GM19023 (cell line): Measurements from ENCODE around the gene MTARC2.
"Not testable (repeated sequence)": the region's sequence is repeated elsewhere in the genome, so short reads cannot be mapped to it uniquely, and the experiment has no call there.

Source experiments
- ATAC-seq: cut with Tn5 transposase; IDR thresholded peaks from one replicate; pipeline ENCODE4 v1.9.1; 2021; ENCODE audit warnings: mild to moderate bottlenecking, moderate library complexity; ENCODE audit not compliant: unreplicated experiment

MTARC2 gene

DNA sequence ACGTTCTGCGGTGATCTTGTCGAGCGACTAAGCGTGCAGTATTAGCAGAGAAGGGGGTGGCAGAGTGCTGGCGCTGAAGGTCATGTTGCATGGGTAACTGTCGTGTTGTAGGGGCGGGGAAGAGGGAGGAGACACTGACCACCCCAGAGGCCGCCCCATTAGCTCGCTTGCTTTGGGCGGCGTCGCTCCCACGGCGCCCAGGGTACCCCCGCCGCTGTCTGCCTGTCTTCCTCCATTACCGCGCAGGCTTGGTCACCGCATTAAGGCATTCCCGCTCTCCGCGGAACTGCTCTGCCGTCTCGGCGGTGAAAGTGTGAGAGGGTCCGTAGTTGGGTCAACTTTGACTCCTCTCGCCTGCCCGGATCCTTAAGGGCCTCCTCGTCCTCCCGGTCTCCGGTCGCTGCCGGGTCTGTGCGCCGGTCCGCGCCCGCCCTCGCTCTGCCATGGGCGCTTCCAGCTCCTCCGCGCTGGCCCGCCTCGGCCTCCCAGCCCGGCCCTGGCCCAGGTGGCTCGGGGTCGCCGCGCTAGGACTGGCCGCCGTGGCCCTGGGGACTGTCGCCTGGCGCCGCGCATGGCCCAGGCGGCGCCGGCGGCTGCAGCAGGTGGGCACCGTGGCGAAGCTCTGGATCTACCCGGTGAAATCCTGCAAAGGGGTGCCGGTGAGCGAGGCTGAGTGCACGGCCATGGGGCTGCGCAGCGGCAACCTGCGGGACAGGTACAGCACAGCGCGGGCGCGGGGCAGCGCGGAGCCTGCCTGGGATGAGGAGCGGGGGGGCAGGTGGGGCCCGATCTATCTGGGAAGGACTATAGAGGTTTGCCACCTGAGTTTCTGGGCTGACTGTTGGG, at the start of gene MTARC2:
MTARC2 (plus strand) TSS at position 234 of the 846 bp plus-strand sequence; CDS start at position 444, 210 bp downstream.
- peak; percentile 96 for ATAC-seq

DNA sequence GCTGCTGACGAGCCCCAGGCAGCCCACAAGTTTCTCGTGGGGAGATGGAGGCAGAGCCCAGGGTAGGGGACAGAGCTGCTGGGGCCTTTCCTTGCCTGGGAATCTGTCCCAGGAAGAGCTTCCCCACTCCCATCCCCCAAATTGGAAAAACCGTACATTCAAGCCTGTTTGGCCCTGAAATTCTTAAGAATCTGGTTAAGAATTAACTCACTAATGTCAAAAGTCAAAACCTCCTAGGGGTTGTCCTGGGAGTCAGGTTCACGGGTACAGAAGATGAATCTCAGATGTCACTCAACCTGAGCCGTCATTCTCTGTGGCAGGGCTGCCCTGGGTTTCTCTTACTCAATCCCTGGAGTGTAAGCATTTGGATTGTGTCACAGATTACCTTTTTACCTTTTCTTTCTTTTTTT, 49.5 kb upstream of the MTARC2 start:
- no peak for ATAC-seq

DNA sequence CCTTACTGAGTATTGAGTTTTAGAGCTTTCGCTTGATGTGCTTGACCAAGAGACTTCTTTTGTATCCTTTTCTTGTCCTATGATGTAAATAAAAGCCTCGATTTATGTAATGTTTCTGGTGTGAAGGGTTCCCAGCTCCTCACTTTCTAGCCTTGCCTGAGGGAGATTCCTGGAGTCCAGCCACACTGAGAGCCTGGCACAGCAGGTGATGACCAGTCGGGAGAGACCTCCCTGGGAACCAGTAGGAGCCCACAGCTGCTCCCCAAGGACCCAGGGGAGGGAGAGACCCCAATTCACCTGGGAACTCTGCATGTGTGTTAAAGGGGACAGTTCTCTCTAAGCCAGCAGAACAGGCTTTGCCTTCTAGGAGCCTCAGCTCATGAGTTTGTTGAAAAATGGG, 49.1 kb upstream of the MTARC2 start:
- ATAC-seq = no peak

DNA sequence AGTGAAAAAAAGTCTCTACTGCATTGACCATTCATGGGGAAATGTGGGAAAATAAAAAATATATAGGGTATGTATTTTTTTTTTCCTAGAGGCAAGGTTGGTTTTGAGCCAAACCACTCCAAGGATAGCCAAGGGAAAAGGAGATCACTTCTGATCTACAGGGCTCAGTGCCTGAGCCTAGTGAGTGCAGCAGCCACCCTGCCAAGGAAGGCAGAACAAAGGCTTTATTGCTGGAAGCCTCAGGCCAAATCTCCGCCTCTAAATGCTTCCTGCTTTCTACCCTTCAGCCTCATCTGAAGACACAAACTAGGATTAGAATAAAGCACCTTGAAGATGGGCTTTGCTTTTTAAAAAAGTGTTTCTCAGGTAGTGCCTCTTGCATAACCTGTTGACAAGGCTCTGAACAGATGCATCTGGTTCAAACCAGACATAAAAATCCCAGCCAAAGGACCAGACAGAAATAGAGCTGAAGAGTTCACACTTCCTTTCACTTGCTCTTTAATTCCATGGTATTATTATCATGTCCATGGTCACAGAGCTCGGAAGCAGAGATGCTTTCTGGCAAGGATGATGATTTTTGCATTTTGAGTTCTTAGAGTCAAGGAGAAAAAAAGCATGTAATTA, 47.5 kb upstream of the MTARC2 start:
- no peak for ATAC-seq

- no peak for ATAC-seq
Observed at GRCh38 chr1:220701974-220702373, 46.1 kb upstream of the MTARC2 start.

DNA sequence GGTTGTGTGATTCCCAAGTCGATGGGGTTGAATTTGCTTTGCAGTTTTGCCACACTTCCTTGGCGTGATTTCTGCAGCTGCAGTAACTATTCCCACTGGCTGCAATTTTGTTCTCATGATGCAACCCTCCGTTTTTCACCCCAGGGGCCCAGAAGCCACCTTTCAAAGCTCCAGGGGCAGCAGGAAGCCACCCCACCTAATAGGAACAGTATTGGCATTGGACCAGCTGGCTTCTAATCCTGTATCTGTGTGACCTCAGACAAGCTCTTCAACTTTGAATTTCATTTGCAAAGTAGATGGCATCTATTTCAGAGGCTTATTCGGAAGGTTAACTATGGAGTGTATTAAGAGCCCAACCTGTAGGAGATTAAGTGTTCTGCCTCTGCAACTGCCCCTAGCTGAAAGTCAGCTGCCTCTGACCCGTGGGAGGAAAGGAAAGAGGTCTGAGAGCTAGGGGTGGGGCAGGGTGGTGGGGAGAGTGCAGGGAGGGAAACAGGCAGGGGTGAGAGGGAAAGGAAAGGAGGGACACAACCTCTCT, 45.3 kb upstream of the MTARC2 start:
- no peak for ATAC-seq

DNA sequence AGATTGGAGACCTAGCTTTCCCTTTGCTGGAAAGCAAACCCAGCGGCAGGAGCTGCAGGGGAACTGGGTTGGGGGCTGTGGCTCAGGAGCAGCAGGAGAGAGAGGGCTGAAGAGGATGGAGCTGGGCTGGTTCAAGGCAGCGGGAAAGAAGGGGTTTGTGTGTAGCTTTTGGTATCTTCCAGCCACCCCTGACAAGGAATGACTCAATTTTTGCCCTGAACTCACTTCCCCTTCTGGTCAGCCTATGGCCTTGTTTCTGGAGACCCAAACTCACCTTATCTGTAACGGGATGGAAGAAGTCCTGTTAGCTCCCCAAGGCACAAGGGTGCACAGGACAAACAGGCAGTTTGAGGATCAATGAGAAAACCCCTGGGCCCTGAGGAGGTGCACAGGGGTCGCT, 44.8 kb upstream of the MTARC2 start:
- ATAC-seq = no peak

- ATAC-seq = no peak
Observed at GRCh38 chr1:220705782-220706181, 42.3 kb upstream of the MTARC2 start.

- ATAC-seq = no peak
Observed at GRCh38 chr1:220706480-220706879, 41.6 kb upstream of the MTARC2 start.

GRCh38 chr1:220707160-220707559, 41.0 kb upstream of the MTARC2 start:
- no peak for ATAC-seq

- ATAC-seq = no peak
Observed at GRCh38 chr1:220708244-220708643, 39.9 kb upstream of the MTARC2 start.

GRCh38 chr1:220708936-220709801, 39.0 kb upstream of the MTARC2 start:
- ATAC-seq = no peak

DNA sequence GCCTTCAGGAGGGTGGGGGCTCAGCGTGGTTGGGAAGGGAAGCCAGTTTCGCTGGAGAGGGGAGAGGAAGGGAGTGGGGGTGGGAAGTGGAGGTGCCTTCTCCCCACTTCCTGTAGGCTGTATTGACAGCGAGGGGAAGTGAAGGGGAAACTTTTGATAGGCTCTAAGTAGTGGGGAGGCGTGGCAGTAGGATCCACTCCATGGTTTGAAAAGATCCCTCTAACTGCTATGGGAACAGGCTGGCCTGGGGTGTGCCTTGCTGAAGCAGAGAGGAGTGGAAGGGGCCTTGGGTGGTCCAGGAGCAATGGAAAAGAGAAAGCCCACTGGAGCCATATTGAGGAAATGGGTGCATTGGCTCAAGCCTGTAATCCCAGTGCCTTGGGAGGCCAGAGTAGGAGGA, 37.8 kb upstream of the MTARC2 start:
- ATAC-seq = no peak

DNA sequence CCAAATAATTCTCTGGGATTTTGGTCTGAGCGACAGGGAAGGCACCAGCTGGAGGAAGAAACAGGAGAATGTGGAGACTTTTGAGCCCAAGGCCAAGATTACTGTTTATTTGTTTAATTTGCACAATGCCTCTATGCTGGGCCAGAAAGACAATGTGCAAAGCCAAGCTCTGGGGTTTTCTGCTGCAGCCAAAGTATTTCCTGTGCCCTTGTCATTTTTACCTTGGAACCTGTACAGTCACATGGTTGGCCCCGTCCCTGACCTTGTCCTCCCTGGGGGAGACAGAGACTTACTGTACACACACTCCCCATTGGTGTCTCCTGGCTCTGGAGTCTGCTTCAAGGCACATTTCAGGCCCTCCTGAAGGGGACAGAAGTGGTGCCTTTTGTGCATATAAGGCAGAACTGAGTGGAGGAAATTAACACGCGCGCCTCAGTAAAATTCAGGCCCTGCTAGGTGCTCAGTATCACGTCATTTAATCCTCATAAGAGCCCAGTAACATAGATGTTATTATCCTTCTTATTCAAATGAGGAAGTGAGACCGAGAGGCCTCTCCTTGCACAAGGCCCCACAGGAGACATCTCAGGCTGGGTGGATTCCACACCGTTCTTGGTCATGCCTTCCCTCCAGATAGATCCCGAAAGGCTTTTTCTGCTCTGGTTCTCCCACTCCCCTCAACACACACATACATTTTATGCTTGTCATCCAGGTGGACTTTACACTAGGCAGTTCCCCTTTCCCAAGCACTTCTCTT, 36.9 kb upstream of the MTARC2 start:
- peak; percentile 56 for ATAC-seq

DNA sequence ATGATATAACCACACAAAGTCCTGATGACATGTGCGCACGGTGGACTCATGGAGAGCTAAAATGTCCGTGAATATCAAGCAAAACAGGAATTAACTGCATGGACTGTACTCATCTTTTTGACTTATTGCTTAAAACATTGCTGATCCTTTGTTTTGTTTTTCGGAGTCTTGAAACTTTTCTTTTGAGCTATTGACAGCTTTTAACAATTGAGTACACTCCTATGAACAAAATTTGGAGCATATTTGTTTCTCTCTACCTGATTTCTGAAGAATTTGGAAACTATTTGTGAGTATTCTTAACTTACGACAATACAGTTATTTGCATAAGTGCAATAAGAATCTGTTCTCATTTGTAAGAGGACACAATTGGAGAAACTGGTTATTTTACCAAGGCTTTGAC, 32.1 kb upstream of the MTARC2 start:
- ATAC-seq = not testable (repeated sequence)

DNA sequence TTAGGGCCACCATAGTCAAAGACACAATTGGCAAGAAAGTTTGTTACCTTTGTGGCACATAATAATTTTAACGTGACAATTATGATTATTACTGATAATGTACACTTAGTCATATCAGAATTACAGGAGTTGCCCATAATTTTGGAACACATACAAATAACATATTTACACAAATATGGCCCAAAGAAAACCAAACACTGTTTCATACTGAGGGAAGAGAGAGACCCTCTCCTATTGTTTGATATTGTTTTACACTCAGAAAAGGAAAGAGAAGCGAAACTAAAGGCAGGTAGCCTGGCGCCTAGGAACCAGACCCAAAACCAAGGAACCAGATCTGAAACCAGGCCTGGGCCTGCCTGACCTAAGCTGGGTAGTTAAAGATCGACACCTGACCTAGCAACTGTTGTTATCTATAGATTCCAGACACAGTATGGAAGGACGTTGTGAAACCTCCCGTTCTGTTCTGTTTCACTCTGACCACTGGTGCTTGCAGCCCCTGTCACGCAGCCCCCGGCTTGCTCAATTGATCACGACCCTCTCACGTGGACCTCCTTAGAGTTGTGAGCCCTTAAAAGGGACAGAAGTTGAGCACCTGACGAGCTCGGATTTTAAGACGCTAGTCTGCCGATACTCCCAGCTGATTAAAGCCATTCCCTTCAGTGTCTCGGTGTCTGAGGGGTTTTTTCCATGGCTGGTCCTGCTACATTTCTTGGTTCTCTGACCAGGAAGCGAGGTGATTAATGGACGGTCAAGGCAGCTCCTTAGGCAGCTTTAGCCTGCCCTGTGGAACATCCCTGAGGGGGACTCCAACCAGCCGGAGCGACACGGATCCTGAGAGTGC, 30.1 kb upstream of the MTARC2 start:
- ATAC-seq = peak; percentile 50

- ATAC-seq = not testable (repeated sequence)
Observed at GRCh38 chr1:220721266-220721665, 26.9 kb upstream of the MTARC2 start.

- no peak for ATAC-seq
Observed at GRCh38 chr1:220726634-220727033, 21.5 kb upstream of the MTARC2 start.

GRCh38 chr1:220727519-220727918, 20.6 kb upstream of the MTARC2 start:
- ATAC-seq = no peak

DNA sequence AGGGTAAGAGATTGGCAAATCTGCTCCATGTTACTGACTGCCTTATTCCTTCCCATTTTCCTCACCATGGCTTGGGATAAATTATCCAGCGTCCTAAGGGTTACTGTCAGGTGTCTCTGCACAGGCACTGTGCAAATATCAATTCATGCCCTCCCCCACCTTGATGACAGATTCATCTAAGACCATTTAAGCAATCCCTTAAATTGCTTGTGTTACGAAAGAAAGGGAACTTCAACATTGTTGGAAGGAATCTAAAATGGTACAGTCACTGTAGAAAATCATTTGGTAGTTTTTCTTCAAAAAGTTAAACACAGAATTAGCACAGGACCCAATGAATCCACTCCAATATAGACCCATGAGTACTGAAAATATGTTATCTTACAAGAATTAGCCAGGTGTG, 17.6 kb upstream of the MTARC2 start:
- ATAC-seq = no peak
